WTC11 (cell line): ENCODE measurements around the gene MEN1. TPM values are rescaled to one million over a fixed set of nuclear protein-coding genes. Genes with fewer than 3 reads are reported as not detected.

Experiments used
- ATAC-seq: fragments of 200-7000 bp; cut with Tn5 transposase; 2 replicates; pipeline ENCODE4 v1.10.0; 2021; ENCODE audit warnings: mild to moderate bottlenecking, moderate library complexity
- CTCF ChIA-PET: fragments of 300-600 bp; sonication (Branson Sonifier 250); formaldehyde crosslinking; loops from one replicate; lab custom pipeline; 2021; ENCODE audit warnings: antibody characterized with exemption; lab: Charles Lee
- POLR2A ChIA-PET: fragments of 350-600 bp; sonication (Branson Sonifier 250); formaldehyde crosslinking; loops from one replicate; lab custom pipeline; 2021; ENCODE audit warnings: antibody characterized with exemption; lab: Charles Lee
- DNase-seq: peaks from one replicate; pipeline ENCODE4 v3.0.0; 2021; ENCODE audit warnings: low spot score
- H3K27ac Mint-ChIP-seq: 2 replicates; pipeline ENCODE4 v1.8.0; 2021; ENCODE audit warnings: mixed read lengths
- H3K27me3 Mint-ChIP-seq: 2 replicates; pipeline ENCODE4 v1.8.0; 2021; ENCODE audit warnings: low read depth, mild to moderate bottlenecking, moderate library complexity, mixed read lengths
- H3K36me3 Mint-ChIP-seq: 2 replicates; pipeline ENCODE4 v1.8.0; 2021; ENCODE audit warnings: mixed read lengths
- H3K4me1 Mint-ChIP-seq: 2 replicates; pipeline ENCODE4 v1.8.0; 2022; ENCODE audit warnings: mixed read lengths
- H3K4me3 Mint-ChIP-seq: 2 replicates; pipeline ENCODE4 v1.8.0; 2021; ENCODE audit warnings: mild to moderate bottlenecking, moderate library complexity, mixed read lengths
- H3K9me3 Mint-ChIP-seq: 2 replicates; pipeline ENCODE4 v1.8.0; 2021; ENCODE audit warnings: mixed read lengths
- CREB1 ChIP-seq: sonication (generic); formaldehyde crosslinking; IDR thresholded peaks from 2 replicates; pipeline ENCODE4 v1.8.0; 2023; ENCODE audit warnings: mild to moderate bottlenecking, missing genetic modification reagents
- ETV6 ChIP-seq: sonication (generic); formaldehyde crosslinking; IDR thresholded peaks from 2 replicates; pipeline ENCODE4 v1.8.1; 2022; ENCODE audit warnings: mild to moderate bottlenecking, missing genetic modification reagents
- FOXP4 ChIP-seq: sonication (generic); formaldehyde crosslinking; IDR thresholded peaks from 2 replicates; pipeline ENCODE4 v1.8.0; 2022; ENCODE audit warnings: mild to moderate bottlenecking, missing genetic modification reagents
- HMGA2 ChIP-seq: fragments of 250-450 bp; sonication (Bioruptor Pico); IDR thresholded peaks from 2 replicates; pipeline ENCODE4 v1.4.0; 2021; ENCODE audit warnings: mild to moderate bottlenecking, moderate library complexity
- JUN ChIP-seq: sonication (generic); formaldehyde crosslinking; IDR thresholded peaks from 2 replicates; pipeline ENCODE4 v1.8.0; 2023; ENCODE audit warnings: mild to moderate bottlenecking, missing genetic modification reagents
- MXD4 ChIP-seq: fragments of 250-450 bp; sonication (Bioruptor Pico); IDR thresholded peaks from 2 replicates; pipeline ENCODE4 v1.8.0; 2021; ENCODE audit warnings: mild to moderate bottlenecking, moderate library complexity, borderline replicate concordance
- NFYB ChIP-seq: sonication (generic); formaldehyde crosslinking; conservative IDR thresholded peaks from 2 replicates; pipeline ENCODE4 v1.8.0; 2022; ENCODE audit warnings: low read depth, missing genetic modification reagents
- RELA ChIP-seq: sonication (generic); formaldehyde crosslinking; IDR thresholded peaks from 2 replicates; pipeline ENCODE4 v1.8.1; 2022; ENCODE audit warnings: missing genetic modification reagents, mild to moderate bottlenecking, borderline replicate concordance
- SOX15 ChIP-seq: fragments of 250-450 bp; sonication (Bioruptor Pico); IDR thresholded peaks from 2 replicates; pipeline ENCODE4 v1.9.0; 2021; ENCODE audit warnings: mild to moderate bottlenecking
- SP1 ChIP-seq: sonication (generic); formaldehyde crosslinking; conservative IDR thresholded peaks from 2 replicates; pipeline ENCODE4 v1.8.1; 2022; ENCODE audit warnings: missing genetic modification reagents
- TEAD4 ChIP-seq: sonication (generic); formaldehyde crosslinking; IDR thresholded peaks from 2 replicates; pipeline ENCODE4 v1.8.0; 2022; ENCODE audit warnings: mild to moderate bottlenecking, missing genetic modification reagents
- TP53 ChIP-seq: sonication (generic); formaldehyde crosslinking; IDR thresholded peaks from 2 replicates; pipeline ENCODE4 v1.8.1; 2023; ENCODE audit warnings: mild to moderate bottlenecking, missing genetic modification reagents
- ZMAT4 ChIP-seq: fragments of 250-450 bp; sonication (Bioruptor Pico); IDR thresholded peaks from 2 replicates; pipeline ENCODE4 v1.9.0; 2021; ENCODE audit warnings: mild to moderate bottlenecking
- ZNF219 ChIP-seq: sonication (generic); formaldehyde crosslinking; IDR thresholded peaks from 2 replicates; pipeline ENCODE4 v1.8.0; 2023; ENCODE audit warnings: missing genetic modification reagents, mild to moderate bottlenecking, borderline replicate concordance
- ZNF317 ChIP-seq: sonication (generic); formaldehyde crosslinking; IDR thresholded peaks from 2 replicates; pipeline ENCODE4 v1.8.1; 2023; ENCODE audit warnings: low read depth, mild to moderate bottlenecking, moderate library complexity, missing genetic modification reagents, borderline replicate concordance
- ZNF416 ChIP-seq: fragments of 250-450 bp; sonication (Bioruptor Pico); IDR thresholded peaks from 2 replicates; pipeline ENCODE4 v1.9.0; 2021; ENCODE audit warnings: mild to moderate bottlenecking, inconsistent platforms
- ZNF423 ChIP-seq: fragments of 250-450 bp; sonication (Bioruptor Pico); IDR thresholded peaks from 2 replicates; pipeline ENCODE4 v2.1.2; 2022; ENCODE audit warnings: mild to moderate bottlenecking, moderate library complexity
- ZNF512 ChIP-seq: sonication (generic); formaldehyde crosslinking; IDR thresholded peaks from 2 replicates; pipeline ENCODE4 v1.8.1; 2022; ENCODE audit warnings: missing genetic modification reagents, borderline replicate concordance
- ZSCAN18 ChIP-seq: fragments of 250-450 bp; sonication (Bioruptor Pico); IDR thresholded peaks from 2 replicates; pipeline ENCODE4 v2.1.2; 2022; ENCODE audit warnings: mild to moderate bottlenecking, moderate library complexity
- total RNA-seq: library from RNA; stranded (reverse); gene quantifications from 3 replicates; pipeline ENCODE4 v1.2.3, GENCODE V29; 2021

Gene MEN1
- total RNA-seq, 1 experiment from 2014 or later: 47.1 TPM

GRCh38 chr11:64829536-64830251 is 19.3 kb upstream of the MEN1 start:
- Mint-ChIP-seq H3K9me3 (no peaks in the 10 kb centered on the region), H3K4me3 (no peak overlapping the region), H3K4me1 (no peaks in the 10 kb centered on the region), H3K36me3 (peaks cover 8% of the 10 kb centered on the region; the same call in 1 of the 2 replicates), H3K27me3 (no peaks in the 10 kb centered on the region), H3K27ac (no peak overlapping the region)
- DNase-seq (no peak), ATAC-seq (no peak)
- TF ChIP-seq SOX15 (no peak), ZNF416 (no peak), HMGA2 (CRISPR knock-in tag) (no peak), FOXP4 (no peak), CREB1 (CRISPR knock-in tag) (no peak), ZNF423 (CRISPR knock-in tag) (no peak), ZNF512 (no peak)
- CTCF ChIA-PET: interaction anchor here (0.9 to 1.1 kb wide), 4 partner anchors 26 to 249 kb away, joined by 3 to 7 read pairs (median 3); no protein-coding TSS in a partner anchor
- POLR2A ChIA-PET: no interaction called here

- Mint-ChIP-seq H3K36me3 (peaks cover 8% of the 10 kb centered on the region; the same call in 1 of the 2 replicates), H3K9me3 (no peaks in the 10 kb centered on the region), H3K27me3 (no peaks in the 10 kb centered on the region), H3K27ac (no peak overlapping the region)
- ChIA-PET CTCF (interaction anchor here (1.2 to 1.8 kb wide), 3 partner anchors 15 to 139 kb away, joined by 4 to 5 read pairs (median 5); no protein-coding TSS in a partner anchor), POLR2A (no interaction called here)
- no peak for DNase-seq
- TF ChIP-seq ETV6: no peak
- TF ChIP-seq TP53 (CRISPR knock-in tag): no peak
- TF ChIP-seq ZNF317 (CRISPR knock-in tag): no peak
- no peak for TF ChIP-seq JUN (CRISPR knock-in tag)
- no peak for TF ChIP-seq RELA (CRISPR knock-in tag)
- TF ChIP-seq TEAD4: no peak
- TF ChIP-seq ZNF219 (CRISPR knock-in tag): no peak
- no peak for TF ChIP-seq ZMAT4 (CRISPR knock-in tag)
- no peak for TF ChIP-seq MXD4 (CRISPR knock-in tag)
- no peak for TF ChIP-seq SP1 (CRISPR knock-in tag)
- TF ChIP-seq, all 79 proteins: peak for 0
- no peak for ATAC-seq
- H3K4me3 Mint-ChIP-seq: no peak overlapping the region
- no peaks in the 10 kb centered on the region for H3K4me1 Mint-ChIP-seq
Observed at GRCh38 chr11:64827451-64827839, 17.1 kb upstream of the MEN1 start.

GRCh38 chr11:64826578-64827450 is 16.5 kb upstream of the MEN1 start:
- H3K27ac Mint-ChIP-seq: no peak overlapping the region
- no peaks in the 10 kb centered on the region for H3K27me3 Mint-ChIP-seq
- H3K4me3 Mint-ChIP-seq: no peak overlapping the region
- no peaks in the 10 kb centered on the region for H3K4me1 Mint-ChIP-seq
- TF ChIP-seq NFYB (CRISPR knock-in tag) (peak; percentile 75), ZSCAN18 (no peak)
- ATAC-seq (peak; percentile 94), DNase-seq (no peak)
- no peaks in the 10 kb centered on the region for H3K9me3 Mint-ChIP-seq
- ChIA-PET CTCF (interaction anchor here (1.0 to 1.8 kb wide), 5 partner anchors 16 to 138 kb away, joined by 3 to 5 read pairs (median 4); partner anchors contain the start of gene MAP4K2), POLR2A (no interaction called here)
- peaks cover 8% of the 10 kb centered on the region; the same call in 1 of the 2 replicates for H3K36me3 Mint-ChIP-seq
